GM12892 (cell line): Measurements from ENCODE around the gene CCDC182.

ENCODE experiments used
- DNase-seq: peaks from one replicate; pipeline ENCODE4 v3.0.0; 2011; ENCODE audit not compliant: insufficient read length
- FAIRE-seq: peaks from 2 replicates; lab custom pipeline; 2011; peaks lifted over from hg19 to GRCh38; lab: Jason Lieb, UNC
- POLR2A ChIP-seq: IDR thresholded peaks from 2 replicates; pipeline ENCODE4 v1.6.1; 2011; ENCODE audit warnings: low read depth, low read length, control low read depth
- POLR2AphosphoS5 ChIP-seq: IDR thresholded peaks from 2 replicates; pipeline ENCODE4 v1.6.1; 2011; ENCODE audit warnings: low read depth, low read length, control low read depth
- TAF1 ChIP-seq: IDR thresholded peaks from 2 replicates; pipeline ENCODE4 v1.6.1; 2011; ENCODE audit warnings: low read depth, mild to moderate bottlenecking, control low read depth, low read length, borderline replicate concordance

The CCDC182 gene

DNA sequence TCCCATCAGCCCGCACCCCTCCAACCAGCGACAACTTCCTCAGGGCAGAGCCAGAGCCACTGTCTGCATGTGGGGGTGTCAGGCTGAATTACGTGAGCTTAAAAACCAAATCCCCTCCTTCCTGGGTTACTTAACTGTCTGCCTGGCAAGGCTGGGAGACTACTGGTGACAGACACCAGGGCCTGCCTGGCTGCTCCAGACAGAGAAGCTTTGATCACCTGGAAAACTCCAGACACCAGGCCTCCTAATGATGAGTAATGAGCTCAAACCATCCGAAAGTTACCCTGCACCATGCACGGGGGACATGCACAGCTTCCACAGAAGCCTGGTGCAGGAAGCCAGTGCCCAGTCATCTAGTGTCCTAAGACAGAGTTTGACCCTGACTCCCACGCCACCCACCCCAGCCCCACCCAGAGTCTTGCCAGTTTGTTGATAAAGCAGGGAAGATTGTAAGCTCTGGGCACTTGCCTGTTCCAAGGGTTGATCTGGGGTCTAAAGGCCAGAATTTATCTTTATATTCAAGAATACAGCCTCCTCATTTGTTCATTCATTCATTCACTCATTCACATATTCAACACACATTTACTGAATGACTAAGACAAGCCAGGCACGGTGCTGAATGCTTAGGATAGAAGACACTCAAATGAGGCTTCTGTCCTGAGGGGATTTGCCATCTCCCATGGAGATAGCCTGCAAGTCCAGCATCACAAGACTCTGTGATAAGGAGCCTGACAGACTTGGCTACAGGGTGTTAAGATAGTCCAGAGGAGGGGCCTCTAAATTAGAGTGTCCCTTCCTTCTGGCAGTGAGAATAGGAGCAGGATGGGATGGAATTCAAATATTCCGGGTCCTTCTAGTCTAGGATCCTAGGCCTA, 7.2 kb upstream of the CCDC182 start:
- DNase-seq (no peak), FAIRE-seq (no peak)
- no peak for TF ChIP-seq POLR2AphosphoS5
- TF ChIP-seq POLR2A = no peak
- TF ChIP-seq TAF1 = no peak

DNA sequence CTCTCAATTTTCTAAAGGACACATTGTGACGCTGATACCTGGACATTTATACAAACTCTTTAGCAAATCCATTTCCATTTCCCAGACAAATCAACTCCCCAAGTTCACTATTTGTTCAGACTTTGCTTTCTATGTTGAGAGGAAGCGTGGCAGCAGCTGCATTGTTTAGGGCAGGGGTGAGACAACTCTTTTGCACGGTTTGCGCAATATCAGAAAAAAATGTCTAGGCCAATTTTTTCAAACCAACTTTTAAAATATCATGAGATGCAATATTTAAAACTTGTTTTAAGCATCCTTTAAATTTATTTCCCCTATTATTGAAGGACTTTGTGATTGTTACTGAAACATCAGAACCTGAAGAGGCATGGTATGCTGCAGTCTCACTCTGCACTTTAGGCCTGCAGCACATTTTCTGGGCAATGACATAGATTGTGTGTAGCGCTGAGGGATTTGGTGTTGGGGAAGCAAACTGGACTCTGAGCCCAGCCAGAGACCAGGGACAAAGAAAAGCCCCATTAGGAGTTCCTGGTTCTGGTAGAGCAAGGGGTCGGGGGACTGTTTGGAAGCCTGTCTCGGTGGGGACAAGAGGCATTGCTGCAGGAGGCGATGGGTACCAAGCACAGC, 6.4 kb upstream of the CCDC182 start:
- DNase-seq (no peak), FAIRE-seq (no peak)
- TF ChIP-seq TAF1 = no peak

DNA sequence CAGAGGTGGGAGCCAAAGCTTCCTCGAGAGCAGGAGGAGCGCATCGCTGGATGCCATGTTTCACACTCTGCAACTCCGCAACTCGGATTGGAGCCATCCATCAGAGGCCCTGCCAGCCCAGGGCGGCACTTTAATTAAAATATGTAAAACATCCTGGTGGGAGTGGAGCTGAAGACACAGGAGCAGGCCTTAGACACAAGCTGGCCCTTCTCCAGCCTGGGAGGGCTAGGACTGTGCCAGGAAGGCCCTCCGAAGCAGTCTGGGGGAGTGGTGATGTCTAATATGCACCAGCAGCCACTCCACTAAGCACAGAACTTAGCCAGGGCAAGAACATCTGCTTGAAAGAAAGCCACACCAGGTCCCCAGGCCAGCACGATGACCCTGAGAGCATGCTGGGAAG, 5.8 kb upstream of the CCDC182 start:
- FAIRE-seq = no peak
- TF ChIP-seq POLR2A (no peak), TAF1 (no peak), POLR2AphosphoS5 (no peak)
- no peak for DNase-seq

DNA sequence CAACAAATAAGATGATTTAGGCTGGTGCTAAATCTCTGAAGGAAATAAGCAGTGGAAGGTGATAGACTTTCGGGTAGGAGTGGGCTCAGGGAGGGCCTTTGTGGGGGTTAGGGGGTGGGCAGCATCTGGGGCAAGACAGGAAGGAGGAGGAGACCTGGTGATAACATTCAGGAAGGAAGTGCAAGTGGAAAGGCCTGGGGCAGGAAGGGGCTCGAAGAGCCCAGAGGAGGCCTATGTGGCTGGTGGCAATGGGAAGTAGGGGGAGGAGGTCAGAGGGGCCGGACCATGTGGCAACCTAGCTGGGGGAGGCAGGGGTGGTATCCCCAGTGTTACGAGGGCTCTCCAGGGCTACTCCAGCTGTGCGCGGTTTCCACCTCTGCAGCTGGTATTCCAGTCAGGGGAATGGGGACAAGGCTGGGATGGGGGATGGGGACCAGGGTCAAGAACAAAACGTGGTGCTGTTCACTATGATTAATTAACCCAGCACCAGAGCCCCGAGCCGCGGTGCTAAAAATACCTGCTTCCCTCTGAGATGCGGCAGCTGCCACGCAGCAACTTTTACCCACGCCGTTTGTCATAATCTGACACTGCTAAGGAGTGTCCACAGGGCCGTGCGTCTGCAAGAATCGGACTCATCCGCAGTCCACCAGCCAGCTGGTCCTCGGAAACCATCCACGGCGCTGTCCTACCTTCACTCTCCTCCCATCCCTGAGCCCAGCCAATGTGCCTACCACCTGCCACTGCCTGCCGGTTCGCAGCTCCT, 5.2 kb upstream of the CCDC182 start:
- no peak for FAIRE-seq
- DNase-seq = no peak
- TF ChIP-seq POLR2A = no peak
- no peak for TF ChIP-seq POLR2AphosphoS5
- TF ChIP-seq TAF1 = no peak

DNA sequence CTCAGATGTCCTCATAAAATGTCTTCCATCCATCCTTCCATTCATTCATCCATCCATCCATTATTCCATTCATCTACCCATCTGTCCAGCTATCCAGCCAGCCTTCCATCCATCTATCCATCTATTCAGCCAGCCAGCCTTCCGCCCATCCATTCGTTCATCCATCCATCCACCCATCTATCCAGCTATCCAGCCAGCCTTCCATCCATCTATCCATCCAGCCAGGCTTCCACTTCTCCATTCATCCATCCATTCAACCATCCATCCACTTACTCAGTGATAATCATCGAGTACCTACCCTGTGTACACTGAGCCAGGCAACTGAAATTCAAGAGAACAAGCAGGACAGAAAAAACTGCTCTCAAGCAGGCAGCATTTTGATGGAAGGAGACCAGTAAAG, 4.6 kb upstream of the CCDC182 start:
- DNase-seq = no peak
- no peak for FAIRE-seq
- TF ChIP-seq TAF1 (no peak), POLR2AphosphoS5 (no peak), POLR2A (no peak)

DNA sequence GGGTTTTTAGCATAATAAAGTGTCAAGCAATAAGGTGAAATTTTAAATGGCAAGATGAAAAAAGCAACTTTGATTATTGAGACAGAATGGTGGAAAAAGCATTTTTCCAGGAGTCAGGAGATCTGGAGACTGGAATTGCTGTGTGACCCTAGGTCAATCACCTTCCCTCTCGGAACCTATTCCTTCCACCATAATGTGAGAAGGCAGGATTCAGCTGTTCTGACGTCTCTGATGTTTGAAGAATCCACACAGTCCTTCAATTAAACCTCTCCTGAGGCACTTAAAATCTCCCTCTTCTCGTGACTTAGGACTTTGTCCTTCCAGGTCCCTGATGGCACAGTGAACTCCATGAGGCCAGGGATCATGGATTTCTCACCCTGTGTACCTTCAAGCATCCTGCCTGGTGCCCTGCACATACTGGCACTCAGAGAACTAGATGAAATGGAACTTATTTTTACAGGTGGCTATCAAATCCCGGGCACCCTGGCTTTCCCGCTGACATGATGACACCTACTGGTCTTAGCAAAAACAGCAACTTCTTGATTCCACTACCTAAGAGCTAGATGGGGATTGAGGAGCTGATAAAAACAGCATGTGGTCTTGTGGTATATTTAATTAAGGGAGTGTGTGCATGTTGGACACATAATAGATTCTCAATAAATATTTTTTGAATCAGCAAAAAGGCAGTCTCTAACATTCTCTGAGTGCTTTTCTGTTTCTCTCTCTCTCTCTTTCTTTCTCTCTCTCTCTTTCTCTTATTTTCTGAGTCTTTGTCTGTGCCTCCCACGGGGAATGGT, 2.3 kb upstream of the CCDC182 start:
- no peak for DNase-seq
- no peak for TF ChIP-seq POLR2A
- TF ChIP-seq POLR2AphosphoS5 = no peak
- TF ChIP-seq TAF1 = no peak
- no peak for FAIRE-seq

DNA sequence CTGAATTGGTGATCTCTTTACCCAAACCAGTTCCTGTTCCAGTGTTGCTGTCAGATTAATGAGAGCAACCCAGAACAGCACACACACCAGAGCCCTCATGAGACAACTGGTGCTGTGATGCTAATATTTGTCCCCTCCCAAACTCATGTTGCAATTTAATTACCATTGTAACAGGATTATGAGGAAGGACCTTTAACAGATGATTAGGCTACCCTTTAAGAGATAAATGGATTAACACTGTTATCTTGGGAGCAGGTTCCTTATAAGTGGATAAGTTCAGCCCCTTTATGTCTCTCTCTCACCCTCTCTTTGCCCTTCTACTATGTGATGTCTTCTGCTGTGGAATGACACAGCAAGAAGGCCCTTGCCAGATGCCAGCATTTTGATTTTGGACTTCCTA, 1.1 kb upstream of the CCDC182 start:
- FAIRE-seq (no peak), DNase-seq (no peak)
- TF ChIP-seq POLR2AphosphoS5 = no peak
- no peak for TF ChIP-seq POLR2A
- TF ChIP-seq TAF1 = no peak

DNA sequence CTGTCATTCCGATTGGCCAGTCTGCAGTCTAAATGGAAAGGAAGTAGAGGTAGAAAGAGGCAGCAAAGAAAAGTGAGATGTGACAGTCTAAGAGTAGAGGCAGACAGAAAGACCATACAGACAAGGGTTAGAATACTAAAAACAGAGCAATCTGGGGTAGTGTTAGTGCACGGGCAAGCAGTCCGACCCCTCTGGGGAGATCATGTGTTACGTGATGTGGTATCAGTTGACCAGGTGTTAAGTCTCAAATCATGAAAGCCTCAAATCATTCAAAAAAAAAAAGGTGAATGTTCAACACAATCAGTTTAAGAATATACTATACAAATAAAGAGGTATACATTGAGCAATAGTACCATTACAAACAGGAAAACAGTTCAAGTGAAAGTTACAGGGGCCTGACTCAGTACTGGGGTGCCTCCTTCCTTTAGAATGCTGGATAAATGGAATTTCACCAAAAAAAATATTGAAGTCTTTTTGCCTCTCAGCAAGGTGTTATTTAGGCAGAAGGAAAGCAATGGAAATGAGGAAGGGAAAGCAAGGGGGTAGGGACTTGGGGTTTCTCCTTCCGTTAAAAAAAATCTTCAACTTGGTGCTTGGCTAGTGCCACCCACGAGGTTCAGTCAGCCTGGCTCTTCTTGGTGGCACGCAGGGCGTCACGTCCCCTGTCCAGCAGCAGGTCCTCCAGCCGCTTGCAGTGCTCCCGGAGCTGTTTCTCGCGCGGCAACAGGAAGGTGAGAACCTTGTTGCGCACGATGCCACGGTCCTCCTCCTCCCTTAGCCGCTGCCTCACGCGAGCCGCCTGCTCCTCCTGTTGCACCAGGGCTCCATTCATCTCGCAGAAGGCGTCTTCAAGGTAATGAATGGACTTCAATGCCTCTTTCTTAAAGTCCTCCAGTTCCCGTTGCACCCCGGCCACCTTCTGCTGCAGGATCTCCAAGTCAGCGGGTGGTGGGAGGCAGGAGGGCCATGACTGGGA, 616 bp downstream of the CCDC182 start:
- no peak for TF ChIP-seq POLR2A
- no peak for TF ChIP-seq POLR2AphosphoS5
- TF ChIP-seq TAF1 = no peak
- no peak for FAIRE-seq
- DNase-seq = no peak

DNA sequence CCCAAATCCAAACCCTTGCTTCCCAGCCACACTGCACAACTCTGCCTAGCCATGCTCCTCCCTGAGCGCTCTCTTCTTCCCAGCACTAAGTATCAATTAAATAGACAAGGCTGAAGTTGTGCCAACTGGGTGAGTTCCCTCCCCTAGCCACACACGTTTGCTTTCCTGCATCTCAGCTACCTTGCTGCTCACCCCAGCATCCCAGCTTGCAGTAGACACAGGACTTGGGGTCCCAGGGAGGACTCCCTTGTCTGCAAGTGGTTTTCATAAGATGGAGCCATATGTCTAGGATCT, 4.9 kb downstream of the CCDC182 start:
- no peak for FAIRE-seq
- no peak for DNase-seq
- no peak for TF ChIP-seq TAF1
- TF ChIP-seq POLR2A = no peak
- no peak for TF ChIP-seq POLR2AphosphoS5

DNA sequence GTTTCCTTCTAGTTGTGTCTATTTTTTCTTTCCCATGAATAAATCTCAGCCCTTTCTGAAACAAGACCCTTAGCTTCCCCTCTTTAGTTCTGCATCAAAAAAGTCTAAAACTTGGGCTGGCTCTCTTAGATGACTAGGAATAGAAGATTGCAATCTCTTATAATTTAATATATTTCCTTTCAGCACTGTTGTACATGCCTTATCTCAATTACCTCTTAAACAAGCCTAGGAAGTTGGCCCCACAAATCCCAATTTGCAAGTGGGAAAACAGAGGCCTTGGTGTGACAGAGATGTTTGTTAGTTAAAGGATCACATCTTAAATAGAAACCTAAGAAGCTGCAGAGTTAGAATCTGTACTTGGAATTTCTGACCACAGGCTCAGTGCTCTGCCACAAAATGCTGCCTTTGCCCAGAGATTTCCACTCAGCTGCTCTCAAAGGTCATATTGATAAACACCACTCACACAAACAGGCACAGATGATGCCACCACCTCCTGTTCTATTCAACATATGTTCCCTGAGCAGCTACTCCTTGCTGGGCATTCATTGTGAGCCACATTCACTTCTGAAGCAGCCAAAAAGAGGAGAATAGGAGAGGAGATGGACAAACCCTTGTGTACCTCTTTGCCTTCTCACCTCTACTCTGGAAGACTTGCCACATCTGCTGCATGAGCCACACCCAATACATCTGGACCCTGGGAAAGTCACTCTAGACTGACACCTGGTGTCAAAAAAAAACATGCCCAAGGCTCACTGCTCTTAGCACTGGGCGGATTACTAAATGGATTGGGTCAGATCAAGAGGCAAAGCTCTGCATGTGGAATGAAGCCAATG, 5.5 kb downstream of the CCDC182 start:
- FAIRE-seq = no peak
- no peak for DNase-seq
- TF ChIP-seq TAF1 (no peak), POLR2AphosphoS5 (no peak)
